Lower lobe of right lung (tissue), 2 donors: ENCODE results near the gene GMPR2. TPM values are rescaled to one million over a fixed set of nuclear protein-coding genes. Genes with fewer than 3 reads are reported as not detected.

Experiments
- ATAC-seq, 2 donors: fragments of 200-7000 bp; cut with Tn5 transposase; one replicate each; pipeline ENCODE4 v1.9.1; 2020 to 2022; ENCODE audit warnings: mild to moderate bottlenecking in 2 of 2, moderate library complexity in 2 of 2
- DNase-seq: peaks from one replicate; pipeline ENCODE4 v3.0.0-alpha.2; 2020
- H3K27ac ChIP-seq: fragments of 200-600 bp; one replicate; pipeline ENCODE4 v1.8.0; 2022
- H3K27me3 ChIP-seq: fragments of 200-600 bp; one replicate; pipeline ENCODE4 v1.8.0; 2022; ENCODE audit warnings: low read depth
- H3K36me3 ChIP-seq: fragments of 200-600 bp; one replicate; pipeline ENCODE4 v1.8.0; 2022; ENCODE audit warnings: mild to moderate bottlenecking
- H3K4me1 ChIP-seq: fragments of 200-600 bp; one replicate; pipeline ENCODE4 v1.8.0; 2022
- H3K4me3 ChIP-seq: fragments of 200-600 bp; one replicate; pipeline ENCODE4 v1.8.0; 2022; ENCODE audit warnings: mild to moderate bottlenecking
- H3K9me3 ChIP-seq: fragments of 200-600 bp; one replicate; pipeline ENCODE4 v1.8.0; 2022
- intact Hi-C: fragments of 100-400 bp; cut with DNase I; formaldehyde crosslinking; loops from one replicate; pipeline ENCODE4 v1.11.0; 2022
- total RNA-seq: library from RNA; stranded (reverse); fragmentation: NEBNext Ultra II Directional; extraction: Animal tissue kit (Norgen Biotek cat#: 25700); gene quantifications from one replicate; pipeline ENCODE4 v1.2.1, GENCODE V29; 2021
- TF ChIP-seq, protein P1 (sequence below): fragments of 200-600 bp; IDR thresholded peaks from one replicate; pipeline ENCODE4 v1.8.0; 2022; ENCODE audit warnings: antibody characterized with exemption, mild to moderate bottlenecking
- donor health status: DM: no; HTN: yes; CAD: no; lungs with severe emphysema.

Gene GMPR2
- total RNA-seq, 1 donor from 2014 or later: 72.3 TPM

DNA sequence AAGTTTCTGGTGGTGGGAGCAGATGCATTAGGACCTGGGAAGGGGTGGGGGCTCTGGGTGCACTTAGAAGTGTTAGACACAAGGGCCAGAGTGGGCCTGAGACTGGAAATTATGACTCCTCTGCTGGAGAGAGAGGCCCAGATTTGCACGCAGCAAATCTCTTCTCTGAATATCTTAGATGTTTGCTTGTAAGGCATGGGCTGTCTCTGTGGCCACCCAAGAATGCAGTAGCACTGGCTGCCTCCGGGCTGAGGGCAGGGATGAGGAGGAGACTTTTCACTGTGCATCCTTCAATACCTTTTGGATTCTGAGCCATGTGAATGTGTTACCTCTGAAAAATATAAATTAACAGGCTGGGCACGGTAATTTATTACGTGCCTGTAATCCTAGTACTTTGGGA lies 52.6 kb downstream of the GMPR2 start:
- Histone ChIP-seq H3K4me1 (peaks cover 15% of the 10 kb centered on the region), H3K27me3 (no peaks in the 10 kb centered on the region), H3K27ac (no peak overlapping the region), H3K4me3 (no peak overlapping the region), H3K36me3 (peaks cover 12% of the 10 kb centered on the region), H3K9me3 (no peaks in the 10 kb centered on the region)
- ATAC-seq (no peak), DNase-seq (no peak)
- intact Hi-C loops: no loop called here
- TF ChIP-seq, protein P1, sequence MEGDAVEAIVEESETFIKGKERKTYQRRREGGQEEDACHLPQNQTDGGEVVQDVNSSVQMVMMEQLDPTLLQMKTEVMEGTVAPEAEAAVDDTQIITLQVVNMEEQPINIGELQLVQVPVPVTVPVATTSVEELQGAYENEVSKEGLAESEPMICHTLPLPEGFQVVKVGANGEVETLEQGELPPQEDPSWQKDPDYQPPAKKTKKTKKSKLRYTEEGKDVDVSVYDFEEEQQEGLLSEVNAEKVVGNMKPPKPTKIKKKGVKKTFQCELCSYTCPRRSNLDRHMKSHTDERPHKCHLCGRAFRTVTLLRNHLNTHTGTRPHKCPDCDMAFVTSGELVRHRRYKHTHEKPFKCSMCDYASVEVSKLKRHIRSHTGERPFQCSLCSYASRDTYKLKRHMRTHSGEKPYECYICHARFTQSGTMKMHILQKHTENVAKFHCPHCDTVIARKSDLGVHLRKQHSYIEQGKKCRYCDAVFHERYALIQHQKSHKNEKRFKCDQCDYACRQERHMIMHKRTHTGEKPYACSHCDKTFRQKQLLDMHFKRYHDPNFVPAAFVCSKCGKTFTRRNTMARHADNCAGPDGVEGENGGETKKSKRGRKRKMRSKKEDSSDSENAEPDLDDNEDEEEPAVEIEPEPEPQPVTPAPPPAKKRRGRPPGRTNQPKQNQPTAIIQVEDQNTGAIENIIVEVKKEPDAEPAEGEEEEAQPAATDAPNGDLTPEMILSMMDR: no peak

DNA sequence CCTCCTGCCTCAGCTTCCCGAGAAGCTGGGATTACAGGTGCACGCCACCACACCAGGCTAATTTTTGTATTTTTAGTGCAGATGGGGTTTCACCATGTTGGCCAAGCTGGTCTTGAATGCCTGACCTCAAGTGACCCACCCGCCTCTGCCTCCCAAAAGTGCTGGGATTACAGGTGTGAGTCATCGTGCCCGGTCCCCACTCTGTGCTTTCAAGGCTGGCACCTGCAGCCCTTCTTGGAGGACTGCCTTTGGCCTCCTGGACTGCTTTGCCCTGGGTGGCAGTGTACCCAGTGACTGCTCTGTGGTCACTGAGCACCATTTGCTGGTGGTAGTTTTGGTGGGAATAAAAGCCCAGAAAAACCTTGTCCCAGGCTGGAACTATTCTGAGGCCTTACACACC lies 54.3 kb downstream of the GMPR2 start:
- intact Hi-C loops: no loop called here
- no peak for ATAC-seq
- DNase-seq: no peak

More for the DNA sequence above, 54.3 kb downstream of the GMPR2 start:
- no peaks in the 10 kb centered on the region for H3K27me3 ChIP-seq
- H3K27ac ChIP-seq: no peak overlapping the region
- no peak overlapping the region for H3K4me3 ChIP-seq
- TF ChIP-seq, protein P1: no peak
- H3K36me3 ChIP-seq: peaks cover 29% of the 10 kb centered on the region
- peaks cover 9% of the 10 kb centered on the region for H3K4me1 ChIP-seq
- no peaks in the 10 kb centered on the region for H3K9me3 ChIP-seq

Other genes with a start within 250 kb of the GMPR2 start
- 19.4 TPM for gene DHRS4L2, start 244.0 kb upstream of the GMPR2 start, total RNA-seq
- 0.95 TPM for gene CARMIL3, start 180.9 kb upstream of the GMPR2 start, total RNA-seq
- gene CPNE6, start 161.4 kb upstream of the GMPR2 start, total RNA-seq: not detected
- gene PCK2, start 138.6 kb upstream of the GMPR2 start, total RNA-seq: 42.8 TPM
- 64.9 TPM for gene DCAF11, start 118.2 kb upstream of the GMPR2 start, total RNA-seq
- gene NRL, start 118.0 kb upstream of the GMPR2 start, total RNA-seq: 2.0 TPM
- 0.97 TPM for gene FITM1, start 102.3 kb upstream of the GMPR2 start, total RNA-seq
- gene PSME1, start 96.7 kb upstream of the GMPR2 start, total RNA-seq: 198 TPM
- 9.3 TPM for gene EMC9, start 91.3 kb upstream of the GMPR2 start, total RNA-seq
- 144 TPM for gene PSME2, start 86.3 kb upstream of the GMPR2 start, total RNA-seq
- 67.3 TPM for gene RNF31, start 85.4 kb upstream of the GMPR2 start, total RNA-seq
- 158 TPM for gene IRF9, start 71.7 kb upstream of the GMPR2 start, total RNA-seq
- gene REC8, start 60.8 kb upstream of the GMPR2 start, total RNA-seq: 18.4 TPM
- 18.3 TPM for gene IPO4, start 44.1 kb upstream of the GMPR2 start, total RNA-seq
- 48.9 TPM for gene TM9SF1, start 37.5 kb upstream of the GMPR2 start, total RNA-seq
- gene TSSK4, start 27.2 kb upstream of the GMPR2 start, total RNA-seq: 0.74 TPM
- 41.9 TPM for gene CHMP4A, start 19.4 kb upstream of the GMPR2 start, total RNA-seq
- 13.3 TPM for gene MDP1, start 16.9 kb upstream of the GMPR2 start, total RNA-seq
- gene NEDD8, start 562 bp upstream of the GMPR2 start, total RNA-seq: 132 TPM
- gene TINF2, start 9.7 kb downstream of the GMPR2 start, total RNA-seq: 85.7 TPM
- gene TGM1, start 30.2 kb downstream of the GMPR2 start, total RNA-seq: 5.9 TPM
- 50.4 TPM for gene RABGGTA, start 38.7 kb downstream of the GMPR2 start, total RNA-seq
- gene DHRS1, start 66.9 kb downstream of the GMPR2 start, total RNA-seq: 22.7 TPM
- 22.0 TPM for gene NOP9, start 66.9 kb downstream of the GMPR2 start, total RNA-seq
- gene CIDEB, start 75.0 kb downstream of the GMPR2 start, total RNA-seq: 16.4 TPM
- gene LTB4R2, start 77.2 kb downstream of the GMPR2 start, total RNA-seq: 5.9 TPM
- gene LTB4R, start 78.6 kb downstream of the GMPR2 start, total RNA-seq: 14.1 TPM
- gene ADCY4, start 102.1 kb downstream of the GMPR2 start, total RNA-seq: 42.7 TPM
- 27.9 TPM for gene RIPK3, start 107.1 kb downstream of the GMPR2 start, total RNA-seq
- gene NFATC4, start 135.3 kb downstream of the GMPR2 start, total RNA-seq: 37.0 TPM
- 17.9 TPM for gene NYNRIN, start 166.1 kb downstream of the GMPR2 start, total RNA-seq
- 2.3 TPM for gene CBLN3, start 196.7 kb downstream of the GMPR2 start, total RNA-seq
- gene KHNYN, start 197.0 kb downstream of the GMPR2 start, total RNA-seq: 61.4 TPM
- 61.6 TPM for gene SDR39U1, start 209.8 kb downstream of the GMPR2 start, total RNA-seq